Colonic mucosa (tissue), 4 donors: ENCODE data around the gene MOSPD2. TPM values are rescaled to one million over a fixed set of nuclear protein-coding genes. Genes with fewer than 3 reads are reported as not detected.

ENCODE experiments used
- DNase-seq: peaks from one replicate; pipeline ENCODE4 v3.0.0-alpha.2; 2020
- H3K27ac ChIP-seq: fragments of 200-600 bp; one replicate; pipeline ENCODE4 v1.8.0; 2021
- H3K27me3 ChIP-seq: fragments of 200-600 bp; one replicate; pipeline ENCODE4 v1.8.0; 2021
- H3K36me3 ChIP-seq: fragments of 200-600 bp; one replicate; pipeline ENCODE4 v1.8.0; 2021
- H3K4me1 ChIP-seq: fragments of 200-600 bp; one replicate; pipeline ENCODE4 v1.8.0; 2021; ENCODE audit warnings: mild to moderate bottlenecking
- H3K4me3 ChIP-seq: fragments of 200-600 bp; one replicate; pipeline ENCODE4 v1.8.0; 2021
- H3K9ac ChIP-seq, 2 donors: one replicate each; pipeline ENCODE4 v1.7.0; 2013; ENCODE audit warnings: control low read depth in 2 of 2, low read depth in 2 of 2, low read length in 2 of 2
- H3K9me3 ChIP-seq: fragments of 200-600 bp; one replicate; pipeline ENCODE4 v1.8.0; 2021
- intact Hi-C: fragments of 100-400 bp; cut with DNase I; formaldehyde crosslinking; loops from one replicate; pipeline ENCODE4 v1.14.1; 2022
- total RNA-seq, 2 donors: library from RNA; stranded (reverse); fragmentation: NEBNext Ultra II Directional in 1 of 2; extraction: Animal tissue kit (Norgen Biotek cat#: 25700) in 1 of 2; gene quantifications; one replicate each; pipeline ENCODE4 v1.2.1, GENCODE V29; 2021
- TF ChIP-seq, protein P1 (sequence below): fragments of 200-600 bp; IDR thresholded peaks from one replicate; pipeline ENCODE4 v1.8.0; 2022; ENCODE audit warnings: antibody characterized with exemption, mild to moderate bottlenecking
- donor health status: healthy.
- donor health status: DM: no; HTN: no; CAD: no.
- donor health status: DM: no; HTN: no; CAD: no.

MOSPD2 gene
- total RNA-seq, 2 donors from 2014 or later, result 8.7 to 11.0 TPM

DNA sequence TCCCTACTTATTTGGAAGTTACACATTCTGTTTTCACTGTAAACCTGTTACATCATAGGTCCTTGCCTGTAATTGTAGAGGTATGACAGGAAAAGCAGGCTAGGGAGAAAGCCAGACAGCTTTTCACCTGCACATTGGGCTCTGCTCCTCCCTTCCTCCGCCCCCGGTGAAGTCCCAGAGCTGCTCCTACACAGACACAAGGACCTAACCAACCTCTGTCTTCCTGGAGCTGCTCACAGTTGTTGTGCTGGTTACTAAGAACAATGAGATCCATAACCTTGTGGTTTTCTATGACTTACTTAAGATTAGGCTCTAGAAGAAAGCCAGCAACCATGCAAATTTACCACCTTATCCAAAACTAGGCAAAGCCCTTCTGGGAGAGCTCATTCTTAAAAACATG, 40.0 kb downstream of the MOSPD2 start:
- intact Hi-C loops, result no loop called here
- no peak overlapping the region for H3K9ac ChIP-seq
- H3K4me1 ChIP-seq, result no peaks in the 10 kb centered on the region
- TF ChIP-seq, protein P1, sequence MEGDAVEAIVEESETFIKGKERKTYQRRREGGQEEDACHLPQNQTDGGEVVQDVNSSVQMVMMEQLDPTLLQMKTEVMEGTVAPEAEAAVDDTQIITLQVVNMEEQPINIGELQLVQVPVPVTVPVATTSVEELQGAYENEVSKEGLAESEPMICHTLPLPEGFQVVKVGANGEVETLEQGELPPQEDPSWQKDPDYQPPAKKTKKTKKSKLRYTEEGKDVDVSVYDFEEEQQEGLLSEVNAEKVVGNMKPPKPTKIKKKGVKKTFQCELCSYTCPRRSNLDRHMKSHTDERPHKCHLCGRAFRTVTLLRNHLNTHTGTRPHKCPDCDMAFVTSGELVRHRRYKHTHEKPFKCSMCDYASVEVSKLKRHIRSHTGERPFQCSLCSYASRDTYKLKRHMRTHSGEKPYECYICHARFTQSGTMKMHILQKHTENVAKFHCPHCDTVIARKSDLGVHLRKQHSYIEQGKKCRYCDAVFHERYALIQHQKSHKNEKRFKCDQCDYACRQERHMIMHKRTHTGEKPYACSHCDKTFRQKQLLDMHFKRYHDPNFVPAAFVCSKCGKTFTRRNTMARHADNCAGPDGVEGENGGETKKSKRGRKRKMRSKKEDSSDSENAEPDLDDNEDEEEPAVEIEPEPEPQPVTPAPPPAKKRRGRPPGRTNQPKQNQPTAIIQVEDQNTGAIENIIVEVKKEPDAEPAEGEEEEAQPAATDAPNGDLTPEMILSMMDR, result no peak
- H3K27me3 ChIP-seq, result no peaks in the 10 kb centered on the region
- no peak for DNase-seq
- H3K27ac ChIP-seq, result no peak overlapping the region
- H3K36me3 ChIP-seq, result no peaks in the 10 kb centered on the region
- H3K4me3 ChIP-seq, result no peak overlapping the region
- no peaks in the 10 kb centered on the region for H3K9me3 ChIP-seq

GRCh38 chrX:14915596-14915995, 42.4 kb downstream of the MOSPD2 start:
- intact Hi-C loops, result no loop called here
- no peak overlapping the region for H3K4me3 ChIP-seq

GRCh38 chrX:14916017-14916674, 42.9 kb downstream of the MOSPD2 start:
- intact Hi-C loops, result no loop called here
- H3K4me1 ChIP-seq, result no peaks in the 10 kb centered on the region
- TF ChIP-seq, protein P1, result no peak
- H3K9me3 ChIP-seq, result no peaks in the 10 kb centered on the region
- H3K27me3 ChIP-seq, result no peaks in the 10 kb centered on the region
- no peak for DNase-seq
- H3K9ac ChIP-seq, result no peak overlapping the region
- H3K4me3 ChIP-seq, result no peak overlapping the region
- H3K27ac ChIP-seq, result no peak overlapping the region
- H3K36me3 ChIP-seq, result no peaks in the 10 kb centered on the region

More at GRCh38 chrX:14915596-14915995, 42.4 kb downstream of the MOSPD2 start:
- TF ChIP-seq, protein P1, result no peak
- Histone ChIP-seq H3K36me3 (no peaks in the 10 kb centered on the region), H3K9ac (no peak overlapping the region), H3K9me3 (no peaks in the 10 kb centered on the region), H3K27me3 (no peaks in the 10 kb centered on the region), H3K27ac (no peak overlapping the region), H3K4me1 (no peaks in the 10 kb centered on the region)
- no peak for DNase-seq

- Histone ChIP-seq H3K9me3 (no peaks in the 10 kb centered on the region), H3K4me3 (no peak overlapping the region), H3K27ac (no peak overlapping the region), H3K36me3 (no peaks in the 10 kb centered on the region), H3K27me3 (no peaks in the 10 kb centered on the region), H3K9ac (no peak overlapping the region), H3K4me1 (no peaks in the 10 kb centered on the region)
- TF ChIP-seq, protein P1, result no peak
- DNase-seq, result no peak
- intact Hi-C loops, result no loop called here
These were observed 46.2 kb downstream of the MOSPD2 start for GRCh38 chrX:14919407-14919806.

DNA sequence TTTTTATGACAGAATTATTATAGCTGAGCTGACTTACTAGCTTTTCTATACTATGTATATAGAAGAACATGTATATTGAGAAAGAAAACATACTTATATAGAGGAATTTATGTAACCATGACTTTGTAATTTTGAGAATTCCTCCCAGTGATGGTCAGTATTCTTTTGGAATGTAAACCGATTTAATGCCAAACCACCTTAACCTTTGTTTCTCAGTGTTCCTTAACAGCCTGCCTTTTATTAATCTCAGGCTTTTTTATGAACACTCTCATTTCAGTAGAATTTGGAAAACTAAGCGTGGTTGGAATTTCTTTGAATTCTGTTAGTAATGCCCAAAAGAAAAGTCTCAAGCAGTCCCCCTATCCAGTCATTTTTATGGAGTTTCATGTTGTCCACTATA, 47.0 kb downstream of the MOSPD2 start:
- Histone ChIP-seq H3K36me3 (no peaks in the 10 kb centered on the region), H3K9ac (no peak overlapping the region), H3K4me3 (no peak overlapping the region), H3K27me3 (no peaks in the 10 kb centered on the region), H3K9me3 (no peaks in the 10 kb centered on the region), H3K4me1 (no peaks in the 10 kb centered on the region), H3K27ac (no peak overlapping the region)
- TF ChIP-seq, protein P1, result no peak
- DNase-seq, result no peak
- intact Hi-C loops, result no loop called here
